Forelimb muscle (tissue), 1 donor: ENCODE measurements around the gene PIK3CB. TPM values are rescaled to one million over a fixed set of nuclear protein-coding genes. Genes with fewer than 3 reads are reported as not detected.

Experiments
- DNase-seq: peaks from one replicate; pipeline ENCODE4 v3.0.0-alpha.2; 2013; ENCODE audit warnings: low read depth
- polyA plus RNA-seq: library from polyadenylated mRNA; unstranded; fragments of 120-200 nt; gene quantifications from one replicate; pipeline ENCODE4 v1.2.1, GENCODE V29; 2013; ENCODE audit not compliant: insufficient read length

Gene PIK3CB
- 8.5 TPM for polyA plus RNA-seq

GRCh38 chr3:138834596-138835396 lies at the start of gene PIK3CB:
Gene PIK3CB, minus strand, starts transcription at chr3:138834928. Its CDS starts 75,585 bp downstream, at chr3:138759343.
- no peak for DNase-seq

DNA sequence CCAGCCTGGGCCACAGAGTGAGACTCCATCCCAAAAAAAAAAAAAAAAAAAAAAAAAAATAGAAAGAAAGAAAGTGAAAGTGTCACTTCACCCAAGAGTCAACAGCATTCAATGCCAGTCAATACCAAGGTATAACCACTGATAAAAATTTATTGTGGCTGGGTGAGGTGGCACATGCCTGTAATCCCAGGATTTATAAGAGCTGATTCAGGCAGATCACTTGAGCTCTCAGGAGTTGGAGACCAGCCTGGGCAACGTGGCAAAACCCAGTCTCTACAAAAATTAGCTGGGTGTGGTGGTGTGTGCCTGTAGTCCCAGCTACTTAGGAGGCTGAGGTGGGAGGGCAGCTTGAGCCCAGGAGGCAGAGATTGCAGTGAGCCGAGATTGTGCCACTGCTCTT lies 46.5 kb upstream of the PIK3CB start:
- DNase-seq = no peak

DNA sequence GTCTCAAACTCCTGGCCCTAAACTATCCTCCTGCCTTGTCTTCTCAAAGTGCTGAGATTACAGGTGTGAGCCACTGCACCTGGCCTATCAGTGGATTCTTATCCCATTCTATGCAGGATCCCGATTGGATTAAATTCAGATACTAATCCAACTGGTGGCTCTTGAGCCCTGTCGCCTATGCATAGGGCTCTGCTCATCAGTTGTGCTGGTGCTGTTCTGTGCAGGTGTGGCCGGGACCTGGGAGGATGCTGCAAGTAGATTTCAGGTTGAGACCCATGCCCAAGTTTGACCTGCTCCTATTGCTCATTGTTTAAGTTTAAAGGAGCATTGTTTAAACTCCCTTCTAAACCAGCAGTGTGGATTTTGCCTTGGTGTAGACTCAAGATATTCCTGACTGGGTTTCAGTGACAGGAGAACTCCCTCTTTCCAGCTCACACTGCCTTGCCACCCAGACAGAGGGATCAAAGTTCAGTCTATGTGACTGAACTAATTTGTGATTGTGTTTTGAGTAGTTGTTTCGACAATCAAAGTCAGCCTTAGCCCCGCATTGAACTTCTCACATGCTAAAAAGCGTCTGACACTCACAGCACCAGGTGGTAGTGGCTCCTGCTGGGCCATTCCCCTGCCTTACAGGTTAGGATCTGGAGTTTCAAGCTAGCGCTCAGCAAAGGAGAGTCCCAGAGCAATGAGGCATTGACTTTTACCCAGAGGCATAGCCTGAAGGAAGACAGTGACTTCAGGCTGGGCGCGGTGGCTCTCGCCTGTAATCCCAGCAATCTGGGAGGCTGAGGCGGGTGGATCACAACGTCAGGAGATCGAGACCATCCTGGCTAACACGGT lies 45.0 kb upstream of the PIK3CB start:
- DNase-seq = no peak

DNA sequence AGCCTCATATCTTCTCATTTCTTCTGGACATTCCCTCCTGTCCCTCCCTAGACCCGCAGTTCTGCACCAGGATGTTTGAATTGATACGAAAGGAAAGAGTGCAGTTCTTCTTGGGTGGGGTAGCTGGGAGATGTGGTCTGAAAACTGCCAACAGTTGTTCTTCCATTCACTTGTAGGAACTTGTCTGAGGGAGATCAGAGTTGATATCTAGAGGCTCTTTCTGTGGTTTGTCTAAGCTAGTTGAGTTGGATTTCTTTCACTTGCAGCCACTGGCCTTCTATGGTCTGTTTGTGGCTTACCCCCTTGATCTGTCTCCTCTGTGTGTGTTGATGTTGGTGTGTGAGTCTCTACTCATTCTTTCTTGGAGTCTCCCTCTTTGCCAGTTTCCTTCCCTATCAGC lies 42.5 kb upstream of the PIK3CB start:
- no peak for DNase-seq

DNA sequence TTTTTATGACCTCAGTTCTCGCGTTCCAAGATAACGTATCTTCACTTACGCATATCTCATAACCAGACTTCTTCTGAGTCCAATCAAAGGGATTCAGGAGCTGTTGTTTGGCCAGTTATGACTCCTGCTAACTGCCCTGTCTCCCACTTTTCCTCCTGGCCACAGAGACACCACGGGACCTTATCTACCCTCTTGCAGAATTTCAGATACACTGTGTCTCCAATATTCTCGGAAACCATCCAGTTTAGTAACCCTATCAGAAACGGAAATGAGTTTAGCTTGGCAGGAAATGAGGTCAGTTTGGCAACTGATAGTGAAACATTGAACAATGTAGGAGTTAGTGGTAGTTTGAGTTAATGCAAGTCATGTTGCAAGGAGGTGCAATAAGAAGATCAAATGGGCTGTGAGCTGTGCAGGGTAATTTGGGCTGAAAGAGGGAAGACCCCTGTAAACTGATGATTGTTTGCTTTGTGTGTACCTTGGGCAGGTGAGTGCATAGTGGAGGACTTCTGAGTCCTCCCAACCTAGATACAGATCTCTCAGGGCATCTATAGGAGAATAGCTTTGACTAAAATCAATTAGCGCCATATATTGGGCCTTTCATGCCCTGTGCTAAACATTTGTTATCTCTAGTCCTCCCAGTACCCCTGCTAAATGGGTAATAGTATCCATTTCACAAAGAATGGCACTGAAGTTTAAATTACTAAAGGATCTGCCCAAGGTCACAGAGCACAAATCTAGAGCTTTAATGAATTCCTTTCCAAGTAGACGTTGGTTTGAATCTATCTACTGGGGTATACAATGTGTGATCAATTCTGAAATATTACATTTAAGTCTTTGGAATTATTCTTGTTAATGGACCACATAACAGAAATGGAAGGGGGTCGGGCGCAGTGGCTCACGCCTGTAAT lies 41.3 kb upstream of the PIK3CB start:
- DNase-seq = no peak

- DNase-seq = no peak
Measured at GRCh38 chr3:138875096-138875753, 40.5 kb upstream of the PIK3CB start.

DNA sequence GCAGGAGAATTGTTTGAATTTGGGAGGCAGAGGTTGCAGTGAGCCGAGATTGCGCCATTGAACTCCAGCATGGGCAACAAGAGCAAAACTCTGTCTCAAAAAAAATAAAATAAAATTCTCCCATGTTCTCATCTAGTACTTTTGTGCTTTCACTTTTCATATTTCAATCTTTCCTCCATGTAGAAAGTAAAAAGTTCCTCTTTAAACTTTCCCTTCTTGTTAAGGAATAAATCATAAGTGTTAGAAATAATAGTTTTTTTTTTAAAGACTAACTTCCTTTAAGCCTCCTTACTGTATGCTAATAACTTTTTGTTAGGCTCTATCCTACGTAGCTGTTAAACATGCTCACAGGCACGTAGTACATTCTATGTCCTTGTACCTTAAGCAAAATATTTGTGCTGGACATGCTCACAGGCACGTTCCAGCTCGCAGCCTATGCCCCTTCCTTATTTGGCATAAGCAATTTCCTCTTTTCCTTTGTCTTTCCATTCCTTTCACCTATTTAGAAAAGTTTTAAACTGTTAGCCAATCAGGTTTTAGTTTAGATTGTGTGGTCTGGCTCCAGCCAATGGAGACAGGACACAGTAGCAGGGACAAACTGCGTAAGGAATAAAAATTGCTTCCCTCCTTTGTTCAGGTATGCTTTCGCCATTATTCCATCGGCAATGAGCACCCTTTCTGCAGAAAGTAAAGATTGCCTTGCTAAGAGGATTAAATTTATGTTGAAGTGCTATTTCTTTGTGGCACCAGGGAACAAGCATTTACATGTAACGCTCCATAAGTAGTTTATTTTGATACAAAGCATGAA lies 38.9 kb upstream of the PIK3CB start:
- DNase-seq = no peak

DNA sequence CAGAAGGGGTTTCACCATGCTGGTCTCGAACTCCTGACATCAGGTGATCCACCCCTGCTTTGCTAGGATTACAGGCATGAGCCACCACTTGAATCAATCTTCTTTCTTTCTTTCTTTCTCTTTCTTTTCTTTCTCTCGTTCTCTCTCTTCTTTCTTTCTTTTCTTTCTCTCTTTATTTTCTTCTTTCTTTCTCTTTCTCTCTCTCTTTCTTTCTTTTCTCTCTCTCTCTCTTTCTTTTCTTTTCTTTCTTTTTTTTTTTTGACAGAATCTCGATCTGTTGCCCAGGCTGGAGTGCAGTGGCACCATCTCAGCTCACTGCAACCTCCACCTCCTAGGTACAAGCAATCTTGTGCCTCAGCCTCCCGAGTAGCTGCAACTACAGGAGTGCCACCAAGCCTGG lies 37.9 kb upstream of the PIK3CB start:
- no peak for DNase-seq

- no peak for DNase-seq
Measured at GRCh38 chr3:138867996-138868395, 33.3 kb upstream of the PIK3CB start.

DNA sequence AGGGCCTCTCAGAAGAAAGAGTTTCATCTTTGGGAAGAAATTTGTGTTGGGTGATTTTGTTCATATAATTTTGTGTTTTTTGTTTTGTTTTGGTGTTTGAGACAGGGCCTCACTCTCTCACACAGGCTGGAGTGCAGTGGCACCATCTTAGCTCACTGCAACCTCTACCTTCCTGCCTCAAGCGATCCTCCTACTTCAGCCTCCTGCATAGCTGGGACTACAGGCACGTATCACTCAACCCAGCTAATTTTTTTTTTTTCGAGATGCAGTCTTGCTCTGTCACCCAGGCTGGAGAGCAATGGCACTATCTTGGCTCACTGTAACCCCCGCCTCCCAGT lies 29.0 kb upstream of the PIK3CB start:
- no peak for DNase-seq

- DNase-seq = no peak
Measured at GRCh38 chr3:138862924-138863775, 28.4 kb upstream of the PIK3CB start.

DNA sequence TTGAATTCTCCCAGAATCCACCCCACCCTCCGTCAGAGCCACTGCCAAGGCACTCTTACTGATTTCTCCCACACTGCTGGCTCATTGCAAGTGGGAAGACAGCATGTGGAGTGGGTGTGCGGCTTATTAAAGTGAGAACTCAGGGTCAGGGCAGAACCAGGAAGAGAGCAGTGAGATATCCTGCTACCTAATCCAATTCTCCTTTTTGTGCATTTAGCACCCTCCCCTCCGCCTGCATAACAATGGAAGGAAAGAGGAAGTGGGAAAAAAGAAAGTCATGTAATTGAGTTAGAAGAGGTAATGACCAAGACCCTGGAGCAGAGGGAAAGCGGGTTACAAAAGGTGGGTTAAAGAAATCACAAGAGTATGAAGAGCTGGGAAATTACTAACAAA lies 27.8 kb upstream of the PIK3CB start:
- no peak for DNase-seq

GRCh38 chr3:138861798-138862197 lies 27.1 kb upstream of the PIK3CB start:
- DNase-seq = no peak

- DNase-seq = no peak
Measured at GRCh38 chr3:138856799-138857198, 22.1 kb upstream of the PIK3CB start.

DNA sequence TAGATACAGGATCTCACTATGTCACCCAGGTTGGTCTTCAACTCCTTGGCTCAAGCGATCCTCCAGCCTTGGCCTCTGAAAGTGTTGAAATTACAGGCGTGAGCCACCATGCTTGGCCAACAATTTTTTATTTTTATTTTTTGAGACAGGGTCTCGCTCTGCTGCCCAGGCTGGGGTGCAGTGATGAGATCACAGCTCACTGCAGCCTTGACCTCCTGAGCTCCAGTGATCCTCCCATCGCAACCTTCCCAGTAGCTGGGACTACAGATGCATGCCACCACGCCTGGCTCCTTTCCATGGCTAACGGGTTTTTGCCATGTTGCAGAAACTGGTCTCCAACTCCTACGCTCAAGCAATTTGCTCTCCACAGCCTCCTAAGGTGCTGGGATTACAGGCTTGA lies 20.2 kb upstream of the PIK3CB start:
- DNase-seq = no peak

- no peak for DNase-seq
Measured at GRCh38 chr3:138854204-138854603, 19.5 kb upstream of the PIK3CB start.

DNA sequence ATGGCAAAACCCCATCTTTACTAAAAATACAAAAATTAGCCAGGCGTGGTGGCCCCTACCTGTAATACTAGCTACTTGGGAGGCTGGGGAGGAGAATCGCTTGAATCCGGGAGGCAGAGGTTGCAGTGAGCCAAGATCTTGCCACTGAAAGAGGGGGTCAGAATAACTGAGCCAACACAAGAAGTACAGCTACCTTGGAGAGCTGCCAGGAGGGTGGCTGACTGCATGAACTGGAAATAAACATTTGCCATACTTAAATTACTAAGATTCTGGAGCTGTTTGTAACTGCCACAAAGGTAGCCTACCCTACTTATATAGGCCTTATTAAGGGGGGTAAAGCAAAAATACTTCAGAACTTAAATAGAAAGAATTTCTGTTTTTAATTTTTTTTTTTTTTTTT lies 15.4 kb upstream of the PIK3CB start:
- no peak for DNase-seq

GRCh38 chr3:138849222-138849940 lies 14.7 kb upstream of the PIK3CB start:
- no peak for DNase-seq

DNA sequence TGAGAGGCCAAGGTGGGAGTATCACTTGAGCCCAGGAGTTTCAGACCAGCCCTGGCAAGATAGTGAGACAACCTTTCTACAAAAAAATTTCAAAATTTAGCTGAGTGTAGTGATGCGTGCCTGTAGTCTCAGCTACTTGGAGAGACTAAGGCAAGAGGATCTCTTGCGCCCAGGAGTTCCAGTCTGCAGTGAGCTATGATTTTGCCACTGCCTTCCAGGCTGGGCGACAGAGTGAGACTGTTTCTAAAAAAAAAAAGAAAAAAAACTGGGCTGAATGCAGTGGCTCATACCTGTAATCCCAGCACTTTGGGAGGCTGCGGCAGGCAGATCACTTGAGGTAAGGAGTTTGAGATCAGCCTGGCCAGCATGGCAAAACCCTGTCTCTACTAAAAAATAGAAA lies 14.0 kb upstream of the PIK3CB start:
- no peak for DNase-seq
